H1 (cell line): ENCODE results near the gene AGTR1. TPM values are rescaled to one million over a fixed set of nuclear protein-coding genes. Genes with fewer than 3 reads are reported as not detected.

Experiments
- CTCF ChIA-PET: fragments of 300-600 bp; sonication (Branson Sonifier 250); formaldehyde crosslinking; loops from one replicate; lab custom pipeline; 2021; ENCODE audit not compliant: partially characterized antibody; lab: Charles Lee
- POLR2A ChIA-PET: fragments of 300-600 bp; sonication (Branson Sonifier 250); formaldehyde crosslinking; loops from one replicate; lab custom pipeline; 2021; ENCODE audit warnings: inconsistent platforms; ENCODE audit not compliant: partially characterized antibody; lab: Charles Lee
- DNase-seq, 2 experiments: peaks; one replicate each; pipeline versions ENCODE4 v3.0.0 to v3.0.0-alpha.2; 2010 to 2022; ENCODE audit warnings: low spot score in 2 of 2, low read depth in 1 of 2, mixed read lengths in 1 of 2
- FAIRE-seq: peaks from 2 replicates; lab custom pipeline; 2011; peaks lifted over from hg19 to GRCh38; lab: Jason Lieb, UNC
- H2AFZ ChIP-seq: 2 replicates; pipeline ENCODE4 v1.8.1; 2012; ENCODE audit warnings: low read length, inconsistent platforms
- H2AK5ac ChIP-seq: 2 replicates; pipeline ENCODE4 v1.6.1; 2013; ENCODE audit warnings: low read depth, low read length
- H2BK120ac ChIP-seq: replicated peaks from 2 replicates; pipeline ENCODE3; 2013; ENCODE audit warnings: low read depth, low read length, inconsistent platforms
- H2BK12ac ChIP-seq: 2 replicates; pipeline ENCODE4 v1.6.1; 2013; ENCODE audit warnings: low read depth, low read length
- H2BK15ac ChIP-seq: 2 replicates; pipeline ENCODE4 v1.6.1; 2013; ENCODE audit warnings: low read length
- H2BK20ac ChIP-seq: 2 replicates; pipeline ENCODE4 v1.6.1; 2013; ENCODE audit warnings: low read length
- H2BK5ac ChIP-seq: 2 replicates; pipeline ENCODE4 v1.6.1; 2013; ENCODE audit warnings: low read depth, low read length
- H3K14ac ChIP-seq: 2 replicates; pipeline ENCODE4 v1.6.1; 2013; ENCODE audit warnings: inconsistent platforms; ENCODE audit not compliant: insufficient read length
- H3K18ac ChIP-seq: 2 replicates; pipeline ENCODE4 v1.6.1; 2013; ENCODE audit warnings: low read length; ENCODE audit errors: extremely low read depth
- H3K23ac ChIP-seq: 2 replicates; pipeline ENCODE4 v1.6.1; 2013; ENCODE audit warnings: inconsistent platforms; ENCODE audit not compliant: insufficient read length
- H3K23me2 ChIP-seq: 2 replicates; pipeline ENCODE4 v1.6.1; 2013; ENCODE audit warnings: low read depth, low read length
- H3K27ac ChIP-seq: 2 replicates; pipeline ENCODE4 v1.6.1; 2011; ENCODE audit warnings: low read depth, low read length, inconsistent platforms
- H3K27me3 ChIP-seq, 4 experiments: replicated peaks in 1 of 4; 1 replicate in 1 of 4; 2 replicates in 3 of 4; pipeline versions ENCODE4 v1.6.1 to v1.8.1; 2011 to 2013; ENCODE audit warnings: low read length in 3 of 4, mild to moderate bottlenecking in 3 of 4, inconsistent platforms in 2 of 4, mixed read lengths in 2 of 4, moderate library complexity in 1 of 4; ENCODE audit not compliant: control insufficient read depth in 3 of 4, insufficient read depth in 3 of 4; ENCODE audit errors: extremely low read depth in 1 of 4
- H3K36me3 ChIP-seq, 4 experiments: 2 replicates each; pipeline versions ENCODE4 v1.6.1 to v1.8.1; 2011 to 2013; ENCODE audit warnings: mild to moderate bottlenecking in 4 of 4, low read length in 3 of 4, moderate library complexity in 2 of 4, control low read depth in 1 of 4, inconsistent platforms in 1 of 4; ENCODE audit not compliant: insufficient read depth in 4 of 4, control insufficient read depth in 2 of 4
- H3K4ac ChIP-seq: replicated peaks from 2 replicates; pipeline ENCODE3; 2013; ENCODE audit warnings: low read length, low read depth, mixed read lengths, inconsistent platforms; ENCODE audit not compliant: insufficient read length
- H3K4me1 ChIP-seq, 4 experiments: replicated peaks in 1 of 4; 1 replicate in 1 of 4; 2 replicates in 3 of 4; pipeline versions ENCODE4 v1.6.1 to v1.8.1; 2011 to 2013; ENCODE audit warnings: low read length in 3 of 4, inconsistent platforms in 2 of 4, mixed read lengths in 1 of 4; ENCODE audit not compliant: insufficient read depth in 4 of 4, control insufficient read depth in 3 of 4
- H3K4me2 ChIP-seq, 2 experiments: 2 replicates each; pipeline versions ENCODE4 v1.6.1 to v1.8.1; 2011 to 2013; ENCODE audit warnings: low read depth in 2 of 2, low read length in 2 of 2, control low read depth in 1 of 2, inconsistent platforms in 1 of 2, mild to moderate bottlenecking in 1 of 2; ENCODE audit not compliant: insufficient read depth in 1 of 2
- H3K4me3 ChIP-seq, 4 experiments: fragments of 200-600, 300-600 bp in 1 of 4; sonication (generic), shearing (Covaris generic), sonication (Bioruptor Twin) in 1 of 4; 2 replicates each; pipeline versions ENCODE4 v1.5.1 to v1.8.1; 2011 to 2016; ENCODE audit warnings: low read length in 4 of 4, low read depth in 3 of 4, control low read depth in 2 of 4, inconsistent platforms in 2 of 4, mild to moderate bottlenecking in 2 of 4, mixed read lengths in 1 of 4, moderate library complexity in 1 of 4; ENCODE audit not compliant: insufficient read depth in 2 of 4; ENCODE audit errors: extremely low read depth in 1 of 4
- H3K56ac ChIP-seq: replicated peaks from 2 replicates; pipeline ENCODE3; 2013; ENCODE audit warnings: low read depth, mild to moderate bottlenecking, mixed read lengths, low read length, inconsistent platforms; ENCODE audit not compliant: insufficient read length
- H3K79me1 ChIP-seq: 2 replicates; pipeline ENCODE4 v1.6.1; 2013; ENCODE audit warnings: low read depth, low read length, control low read depth
- H3K79me2 ChIP-seq, 2 experiments: 2 replicates each; pipeline versions ENCODE4 v1.6.1 to v1.8.1; 2012 to 2013; ENCODE audit warnings: low read length in 2 of 2, mild to moderate bottlenecking in 2 of 2, inconsistent platforms in 1 of 2; ENCODE audit not compliant: insufficient read depth in 2 of 2, control insufficient read depth in 1 of 2
- H3K9ac ChIP-seq, 4 experiments: replicated peaks in 1 of 4; 1 replicate in 1 of 4; 2 replicates in 3 of 4; pipeline versions ENCODE4 v1.6.1 to v1.8.1; 2011 to 2013; ENCODE audit warnings: low read depth in 3 of 4, low read length in 3 of 4, control low read depth in 2 of 4, mild to moderate bottlenecking in 2 of 4, moderate library complexity in 2 of 4, inconsistent platforms in 1 of 4; ENCODE audit errors: extremely low read depth in 1 of 4
- H3K9me3 ChIP-seq, 2 experiments: 2 replicates each; pipeline versions ENCODE4 v1.6.1 to v1.8.1; 2012 to 2013; ENCODE audit warnings: mild to moderate bottlenecking in 2 of 2, moderate library complexity in 2 of 2, control low read depth in 1 of 2, inconsistent platforms in 1 of 2, low read depth in 1 of 2, low read length in 1 of 2, mixed read lengths in 1 of 2; ENCODE audit not compliant: insufficient read depth in 2 of 2
- H4K20me1 ChIP-seq, 2 experiments: replicated peaks in 1 of 2; 2 replicates each; pipeline versions ENCODE3 to v1.8.1; 2011 to 2013; ENCODE audit warnings: inconsistent platforms in 2 of 2, low read length in 2 of 2, mild to moderate bottlenecking in 1 of 2; ENCODE audit not compliant: insufficient read depth in 2 of 2, control insufficient read depth in 1 of 2
- H4K5ac ChIP-seq: 2 replicates; pipeline ENCODE4 v1.6.1; 2013; ENCODE audit warnings: low read length, low read depth, mixed read lengths, inconsistent platforms; ENCODE audit not compliant: insufficient read length
- H4K8ac ChIP-seq: 2 replicates; pipeline ENCODE4 v1.8.0; 2013; ENCODE audit warnings: mild to moderate bottlenecking, moderate library complexity, low read length, inconsistent platforms; ENCODE audit not compliant: insufficient read depth; ENCODE audit errors: extremely low read depth
- H4K91ac ChIP-seq: replicated peaks from 2 replicates; pipeline ENCODE3; 2013; ENCODE audit warnings: low read length, mixed read lengths, inconsistent platforms; ENCODE audit not compliant: insufficient read length
- CHD2 ChIP-seq: IDR thresholded peaks from 2 replicates; pipeline ENCODE4 v1.6.1; 2012; ENCODE audit warnings: low read length, improper control_type of control experiment
- JUN ChIP-seq: IDR thresholded peaks from 2 replicates; pipeline ENCODE4 v1.6.1; 2011; ENCODE audit warnings: low read depth, mild to moderate bottlenecking, improper control_type of control experiment, low read length
- MAFK ChIP-seq: IDR thresholded peaks from 2 replicates; pipeline ENCODE4 v1.6.1; 2012; ENCODE audit warnings: low read depth, mild to moderate bottlenecking, improper control_type of control experiment, low read length
- NANOG ChIP-seq: IDR thresholded peaks from 2 replicates; pipeline ENCODE4 v1.6.1; 2011; ENCODE audit warnings: low read length, low read depth, mild to moderate bottlenecking, inconsistent platforms; ENCODE audit not compliant: insufficient read depth, poor library complexity, severe bottlenecking
- RAD21 ChIP-seq, 2 experiments: IDR thresholded peaks in 1 of 2; conservative IDR thresholded peaks in 1 of 2; 2 replicates each; pipeline ENCODE4 v1.6.1; 2011; ENCODE audit warnings: low read depth in 2 of 2, low read length in 2 of 2, improper control_type of control experiment in 1 of 2, inconsistent platforms in 1 of 2, mild to moderate bottlenecking in 1 of 2, moderate library complexity in 1 of 2
- SAP30 ChIP-seq: fragments of 300-600 bp; sonication (generic); IDR thresholded peaks from 2 replicates; pipeline ENCODE4 v1.7.1; 2012; ENCODE audit warnings: low read length, moderate library complexity, mild to moderate bottlenecking, inconsistent platforms; ENCODE audit not compliant: insufficient read depth, insufficient replicate concordance
- SRF ChIP-seq: IDR thresholded peaks from 2 replicates; pipeline ENCODE4 v1.6.1; 2011; ENCODE audit warnings: mild to moderate bottlenecking, low read depth, low read length, moderate library complexity
- SUZ12 ChIP-seq: fragments of 200-600 bp; sonication (generic); IDR thresholded peaks from 2 replicates; pipeline ENCODE4 v1.6.1; 2012; ENCODE audit warnings: mild to moderate bottlenecking, inconsistent platforms, low read length, moderate library complexity, mixed read lengths
- ZNF274 ChIP-seq: IDR thresholded peaks from 2 replicates; pipeline ENCODE4 v1.7.0; 2012; ENCODE audit warnings: low read length, borderline replicate concordance; ENCODE audit errors: extremely low read depth
- WGBS, 2 experiments: shearing (Covaris generic) in 1 of 2; methylation state at CpG; one replicate each; pipeline versions ENCODE4 v1.1.6 to v1.1.7; 2013 to 2015; ENCODE audit warnings: low lambda C conversion rate in 2 of 2, mixed read lengths in 2 of 2, inconsistent platforms in 1 of 2, low coverage in 1 of 2, missing lambda C conversion rate in 1 of 2; ENCODE audit not compliant: insufficient replicate concordance in 2 of 2, insufficient coverage in 1 of 2, insufficient read length in 1 of 2; ENCODE audit errors: extremely low coverage in 1 of 2, missing lambda C conversion rate in 1 of 2; 5-methylcytosine and 5-hydroxymethylcytosine counted together
- polyA plus RNA-seq, 7 experiments: library from polyadenylated mRNA; depleted of rRNA in 3 of 7; stranded (reverse) in 5 of 7; unstranded in 2 of 7; fragments of >200 nt in 5 of 7; fragments of 200-250 nt in 2 of 7; gene quantifications; 1 replicate in 5 of 7; 2 replicates in 1 of 7; 4 replicates in 1 of 7; pipeline versions ENCODE4 v1.2.1 to v1.2.3, GENCODE V29; 2011 to 2013; ENCODE audit warnings: missing spikeins in 2 of 7, mixed read lengths in 2 of 7
- total RNA-seq: library from RNA; stranded (reverse); fragmentation: NEBNext Ultra II Directional; extraction: Animal tissue kit (Norgen Biotek cat#: 25700); gene quantifications from 2 replicates; pipeline ENCODE4 v1.2.1, GENCODE V29; 2021

The AGTR1 gene
- total and polyA plus RNA-seq, 2 of the 8 experiments (the other 6 are each of a cell fraction or from before 2014, with no cell fraction given), result 0.03 TPM; not detected in 1

GRCh38 chr3:148750296-148750695 lies 52.6 kb downstream of the AGTR1 start:
- no peak overlapping the region for H3K56ac ChIP-seq
- no peak overlapping the region for H3K4me3 ChIP-seq
- H2BK120ac ChIP-seq, result no peak overlapping the region
- H4K20me1 ChIP-seq, result no peaks in the 10 kb centered on the region
- no peaks in the 10 kb centered on the region for H3K79me1 ChIP-seq
- H4K91ac ChIP-seq, result no peak overlapping the region
- H3K9me3 ChIP-seq, result no peaks in the 10 kb centered on the region
- no peak overlapping the region for H4K8ac ChIP-seq
- H3K79me2 ChIP-seq, result no peaks in the 10 kb centered on the region
- no peaks in the 10 kb centered on the region for H3K27me3 ChIP-seq
- ChIA-PET POLR2A (no interaction called here), CTCF (interaction anchor here (0.6 kb wide), 1 partner anchor 88 kb away, joined by 3 read pairs; no protein-coding TSS in a partner anchor)
- no peak overlapping the region for H3K9ac ChIP-seq
- H2BK15ac ChIP-seq, result no peak overlapping the region
- no peak overlapping the region for H3K18ac ChIP-seq
- H3K23ac ChIP-seq, result no peak overlapping the region
- 81% methylated on average over 3 of the region's 3 CpGs; no CpG with 5 or more reads in 1 of the 2 experiments for WGBS, 2 experiments
- no peak overlapping the region for H3K4me2 ChIP-seq
- no peak overlapping the region for H2AFZ ChIP-seq
- H2BK5ac ChIP-seq, result no peak overlapping the region
- FAIRE-seq (no peak), DNase-seq (no peak)
- H3K4ac ChIP-seq, result no peak overlapping the region
- H2BK20ac ChIP-seq, result no peak overlapping the region
- no peaks in the 10 kb centered on the region for H3K4me1 ChIP-seq
- H3K27ac ChIP-seq, result no peak overlapping the region
- no peak overlapping the region for H2BK12ac ChIP-seq
- H3K14ac ChIP-seq, result no peak overlapping the region
- H4K5ac ChIP-seq, result no peak overlapping the region
- H3K23me2 ChIP-seq, result no peaks in the 10 kb centered on the region
- no peaks in the 10 kb centered on the region for H3K36me3 ChIP-seq
- TF ChIP-seq NANOG (no peak), SUZ12 (no peak), CHD2 (no peak), ZNF274 (no peak), SRF (no peak), SAP30 (no peak), MAFK (no peak), RAD21 (IDR thresholded peaks at IDR 0.05 in 1 of 2, conservative IDR thresholded peaks at IDR 0.05 in 1 of 2; ENCODE audit: low read depth in 2 of 2, low read length in 2 of 2) (no peak), JUN (no peak)
- no peak overlapping the region for H2AK5ac ChIP-seq
